HUES6 (cell line): ENCODE results near the gene FER1L5.
"Not testable (repeated sequence)": the region's sequence is repeated elsewhere in the genome, so short reads cannot be mapped to it uniquely, and the experiment has no call there.

Experiments
- H3K27ac ChIP-seq: 2 replicates; pipeline ENCODE4 v1.7.0; 2013; ENCODE audit warnings: low read depth, mild to moderate bottlenecking, low read length, inconsistent platforms
- H3K27me3 ChIP-seq: 2 replicates; pipeline ENCODE4 v1.6.1; 2013; ENCODE audit warnings: low read length; ENCODE audit not compliant: control insufficient read depth, insufficient read depth
- H3K36me3 ChIP-seq: 2 replicates; pipeline ENCODE4 v1.6.1; 2013; ENCODE audit warnings: low read length; ENCODE audit not compliant: control insufficient read depth, insufficient read depth
- H3K4me1 ChIP-seq: 2 replicates; pipeline ENCODE4 v1.6.1; 2013; ENCODE audit warnings: low read length; ENCODE audit not compliant: control insufficient read depth, insufficient read depth
- H3K4me3 ChIP-seq: 2 replicates; pipeline ENCODE4 v1.5.1; 2013; ENCODE audit warnings: low read depth, low read length
- H3K9ac ChIP-seq: one replicate; pipeline ENCODE4 v1.6.1; 2013; ENCODE audit warnings: mild to moderate bottlenecking, low read length
- H3K9me3 ChIP-seq: 2 replicates; pipeline ENCODE4 v1.6.1; 2013; ENCODE audit warnings: low read depth, low read length; ENCODE audit not compliant: control insufficient read depth, insufficient read depth

FER1L5 gene

DNA sequence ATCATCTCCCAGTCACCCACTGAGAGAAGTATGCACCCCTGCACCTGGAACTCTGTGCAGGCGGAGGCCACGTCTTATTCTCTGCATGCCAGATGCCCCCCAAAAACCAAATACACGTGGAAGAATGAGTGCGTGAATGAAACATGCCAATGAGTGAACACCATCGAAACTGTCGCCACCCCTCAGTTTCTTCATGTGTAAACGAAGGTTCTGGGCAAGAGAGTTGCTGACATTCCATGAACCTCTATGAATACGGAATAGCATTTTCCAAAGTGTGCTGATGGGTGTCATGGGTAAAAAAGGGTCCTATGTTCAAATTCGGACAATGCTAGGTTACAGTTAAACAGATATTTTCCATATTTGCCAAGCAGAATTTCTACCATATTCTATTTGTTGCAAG, 19.8 kb downstream of the FER1L5 start:
- Histone ChIP-seq H3K27me3 (no peaks in the 10 kb centered on the region), H3K4me3 (no peak overlapping the region), H3K9me3 (peaks cover 6% of the 10 kb centered on the region; the same call in 1 of the 2 replicates), H3K36me3 (no peaks in the 10 kb centered on the region), H3K4me1 (no peaks in the 10 kb centered on the region), H3K9ac (no peak overlapping the region), H3K27ac (no peak overlapping the region)

DNA sequence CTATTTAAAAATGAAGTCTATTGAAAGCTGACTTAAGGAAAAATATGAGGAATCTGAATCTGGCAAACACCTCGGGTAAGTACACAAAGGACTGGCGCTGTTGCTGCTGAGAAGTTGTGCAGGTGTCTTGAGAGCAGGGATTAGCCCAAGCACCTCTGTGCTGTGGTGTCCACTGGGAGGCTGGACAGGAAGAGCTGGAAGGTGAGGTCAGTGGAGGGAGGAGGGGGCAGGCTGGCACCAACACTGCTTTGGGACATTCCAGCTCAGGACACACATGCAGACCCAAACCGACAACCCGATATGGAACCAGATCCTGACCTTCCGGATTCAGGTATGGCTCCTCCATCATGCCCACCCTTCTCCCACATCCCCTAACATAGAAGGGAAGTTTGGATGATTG, 20.6 kb downstream of the FER1L5 start:
- H3K9me3 ChIP-seq = peaks cover 6% of the 10 kb centered on the region; the same call in 1 of the 2 replicates
- H3K27me3 ChIP-seq = no peaks in the 10 kb centered on the region
- no peak overlapping the region for H3K27ac ChIP-seq
- H3K4me3 ChIP-seq = no peak overlapping the region
- H3K9ac ChIP-seq = no peak overlapping the region
- no peaks in the 10 kb centered on the region for H3K36me3 ChIP-seq
- no peaks in the 10 kb centered on the region for H3K4me1 ChIP-seq

DNA sequence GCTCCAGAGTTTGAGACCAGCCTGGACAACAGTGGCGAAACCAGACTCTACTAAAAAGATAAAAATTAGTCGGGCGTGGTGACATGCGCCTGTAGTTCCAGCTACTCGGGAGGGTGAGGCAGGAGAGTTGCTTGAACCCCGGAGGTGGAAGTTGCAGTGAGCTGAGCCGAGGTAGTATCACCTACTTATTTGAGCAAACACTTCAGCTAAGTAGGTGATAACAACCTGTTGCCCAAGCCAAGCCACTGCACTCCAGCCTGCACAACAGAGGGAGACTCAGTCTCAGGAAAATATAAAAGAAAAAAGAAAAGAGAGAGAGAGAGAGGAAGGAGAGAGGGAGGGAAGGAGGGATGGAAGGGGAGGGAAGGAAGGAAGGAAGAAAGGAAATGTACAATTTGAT, 21.3 kb downstream of the FER1L5 start:
- no peak overlapping the region for H3K27ac ChIP-seq
- peaks cover 6% of the 10 kb centered on the region; the same call in 1 of the 2 replicates for H3K9me3 ChIP-seq
- no peak overlapping the region for H3K4me3 ChIP-seq
- H3K4me1 ChIP-seq = no peaks in the 10 kb centered on the region
- H3K9ac ChIP-seq = no peak overlapping the region
- no peaks in the 10 kb centered on the region for H3K36me3 ChIP-seq
- no peaks in the 10 kb centered on the region for H3K27me3 ChIP-seq

DNA sequence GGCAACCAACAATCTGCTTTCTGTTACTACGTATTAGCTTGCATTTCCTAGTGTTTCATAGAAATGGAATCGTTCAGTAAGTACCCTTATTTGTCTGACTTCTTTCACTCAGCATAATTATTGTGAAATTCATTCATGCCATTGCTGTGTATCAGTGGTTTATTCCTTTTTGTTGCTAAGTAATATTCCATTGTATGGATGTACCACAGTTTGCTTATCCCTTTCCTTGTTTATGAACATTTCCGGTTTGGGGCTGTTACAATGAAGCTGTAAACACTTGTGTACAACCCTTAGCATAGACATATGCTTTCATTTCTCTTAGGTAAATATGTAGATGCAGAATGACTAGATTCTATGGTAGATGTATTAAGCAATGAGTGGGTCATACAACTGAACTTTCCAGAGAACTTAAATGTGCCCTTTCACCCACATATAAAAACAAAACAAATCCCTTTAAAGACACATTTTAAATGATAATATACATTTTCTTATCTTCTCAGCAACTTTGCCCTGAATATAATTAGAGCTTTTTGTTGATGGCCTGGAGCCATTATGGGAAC, 21.9 kb downstream of the FER1L5 start:
- Histone ChIP-seq H3K36me3 (no peaks in the 10 kb centered on the region), H3K27me3 (no peaks in the 10 kb centered on the region), H3K9me3 (peaks cover 6% of the 10 kb centered on the region; the same call in 1 of the 2 replicates), H3K4me3 (no peak overlapping the region), H3K27ac (no peak overlapping the region), H3K4me1 (no peaks in the 10 kb centered on the region), H3K9ac (no peak overlapping the region)

DNA sequence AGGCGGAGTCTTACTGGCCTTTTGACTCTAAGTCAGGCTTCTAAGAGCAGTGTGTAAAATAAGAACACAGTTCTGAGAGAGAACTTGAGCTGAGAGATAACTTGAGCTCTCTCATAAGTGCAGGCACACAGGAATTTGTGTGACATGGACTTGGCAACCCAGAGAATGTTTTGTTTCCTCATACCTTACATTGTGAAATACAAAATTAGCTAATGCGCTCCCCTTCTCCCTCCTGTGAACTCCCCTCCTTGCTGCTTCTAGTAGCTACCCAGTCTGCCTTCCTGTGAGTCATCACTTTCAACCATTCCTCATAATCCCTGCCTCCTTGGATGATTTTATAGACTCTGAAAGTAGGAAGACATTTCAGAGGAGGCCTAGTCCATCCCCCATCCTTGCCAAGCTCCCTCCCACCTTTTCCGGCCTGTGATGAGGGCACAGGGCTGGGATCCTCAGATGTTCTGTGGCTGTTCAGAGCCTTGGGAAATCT, 22.6 kb downstream of the FER1L5 start:
- H3K4me3 ChIP-seq = no peak overlapping the region
- no peaks in the 10 kb centered on the region for H3K36me3 ChIP-seq
- H3K9ac ChIP-seq = no peak overlapping the region
- no peak overlapping the region for H3K27ac ChIP-seq
- peaks cover 6% of the 10 kb centered on the region; the same call in 1 of the 2 replicates for H3K9me3 ChIP-seq
- no peaks in the 10 kb centered on the region for H3K4me1 ChIP-seq
- H3K27me3 ChIP-seq = no peaks in the 10 kb centered on the region

DNA sequence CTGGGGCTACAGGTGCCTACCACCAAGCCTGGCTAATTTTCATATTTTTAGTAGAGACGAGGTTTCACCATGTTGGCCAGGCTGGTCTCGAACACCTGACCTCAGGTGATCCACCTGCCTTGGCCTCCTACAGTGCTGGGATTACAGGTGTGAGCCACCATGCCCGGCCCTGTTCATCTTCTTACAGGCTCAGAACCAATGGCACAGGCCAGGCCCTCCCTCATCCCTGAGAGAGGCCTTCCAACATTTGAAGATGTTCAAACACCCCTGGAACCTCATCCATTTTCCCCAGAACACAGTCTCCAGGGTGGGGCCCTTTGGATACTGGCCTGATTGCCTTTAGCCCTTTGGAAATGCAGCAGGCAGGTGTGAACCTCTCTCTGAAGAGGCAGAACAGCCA, 23.2 kb downstream of the FER1L5 start:
- not testable (repeated sequence) for H3K4me3 ChIP-seq, H3K27ac ChIP-seq, H3K9me3 ChIP-seq, H3K9ac ChIP-seq, H3K27me3 ChIP-seq, H3K4me1 ChIP-seq, H3K36me3 ChIP-seq

DNA sequence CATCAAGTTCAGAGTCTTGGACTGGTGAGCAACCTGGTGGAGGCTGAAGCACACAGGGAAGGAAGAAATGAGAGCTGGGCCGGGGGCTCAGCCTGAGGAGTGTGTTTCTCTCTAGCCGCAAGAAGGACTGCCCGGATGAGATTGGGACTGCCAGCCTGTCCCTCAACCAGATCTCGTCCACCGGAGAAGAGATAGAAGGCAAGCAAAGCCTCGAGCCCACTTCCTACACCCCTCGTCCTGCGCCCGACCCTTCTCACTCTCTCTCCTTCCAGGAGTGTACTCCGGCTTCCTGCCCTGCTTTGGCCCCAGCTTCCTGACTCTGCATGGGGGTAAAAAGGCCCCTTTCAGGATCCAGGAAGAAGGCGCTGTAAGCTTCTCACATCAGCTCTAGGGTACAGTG, 26.2 kb downstream of the FER1L5 start:
- Histone ChIP-seq H3K9ac (no peak overlapping the region), H3K9me3 (peaks cover 6% of the 10 kb centered on the region; the same call in 1 of the 2 replicates), H3K36me3 (no peaks in the 10 kb centered on the region), H3K27me3 (no peaks in the 10 kb centered on the region; the same call in 1 of the 2 replicates), H3K27ac (no peak overlapping the region), H3K4me1 (no peaks in the 10 kb centered on the region), H3K4me3 (no peak overlapping the region)

DNA sequence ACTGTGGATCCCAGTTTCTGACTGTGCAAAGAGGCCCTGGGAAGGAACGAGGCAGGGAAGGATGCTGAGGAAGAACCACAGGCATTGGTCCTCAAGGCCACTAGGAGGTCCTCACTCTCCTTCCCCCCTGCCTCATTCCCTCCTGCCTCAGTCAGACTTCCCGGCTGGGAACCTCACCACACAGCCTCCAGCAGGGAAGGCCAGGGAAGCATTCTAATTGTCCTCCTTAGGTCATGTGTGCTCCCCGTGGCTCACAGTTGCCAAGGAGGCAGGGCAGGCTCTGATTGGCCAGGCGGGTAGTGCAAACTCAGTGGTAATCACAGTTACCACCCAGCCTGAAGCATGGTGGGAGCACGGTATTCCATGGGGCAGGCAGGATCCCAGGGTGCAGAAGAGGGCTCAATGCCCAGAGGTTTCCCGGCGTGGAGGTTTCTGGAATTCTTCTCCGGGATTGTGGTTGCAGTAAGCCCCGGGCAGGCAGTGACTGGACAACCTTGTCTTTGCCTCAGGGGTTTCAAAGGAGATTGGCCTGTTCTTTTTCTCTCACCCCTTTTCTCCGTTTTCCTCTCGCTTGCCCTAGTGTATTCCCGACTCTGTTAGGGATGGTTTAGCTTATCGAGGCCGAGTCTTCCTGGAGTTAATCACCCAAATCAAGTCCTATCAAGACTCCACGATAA, 27.1 kb downstream of the FER1L5 start:
- Histone ChIP-seq H3K4me1 (no peaks in the 10 kb centered on the region), H3K27ac (no peak overlapping the region), H3K27me3 (no peaks in the 10 kb centered on the region; the same call in 1 of the 2 replicates), H3K9me3 (peaks cover 1% of the 10 kb centered on the region; the same call in 1 of the 2 replicates), H3K4me3 (no peak overlapping the region), H3K9ac (no peak overlapping the region), H3K36me3 (no peaks in the 10 kb centered on the region)

DNA sequence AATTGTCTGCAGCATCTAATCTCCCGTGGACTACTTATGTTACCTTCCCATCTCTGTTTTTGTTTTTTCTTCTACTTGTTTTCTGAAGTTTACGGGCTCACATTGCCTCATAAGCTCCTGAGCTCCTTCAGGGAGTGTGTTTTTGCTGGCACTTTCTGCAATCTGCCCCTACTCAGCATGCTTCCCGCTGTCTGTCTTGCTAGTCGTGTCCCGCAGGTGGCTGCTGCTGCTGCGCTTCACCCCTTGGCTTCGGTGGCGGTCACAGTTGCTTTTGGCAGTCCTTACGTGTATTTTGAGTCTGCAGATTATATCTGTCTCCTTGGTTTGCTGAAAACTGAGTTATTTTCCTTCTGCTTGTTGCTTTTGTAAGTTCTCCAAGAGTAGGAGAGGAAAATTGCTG, 37.3 kb downstream of the FER1L5 start:
- Histone ChIP-seq H3K27me3 (no peaks in the 10 kb centered on the region), H3K9me3 (no peaks in the 10 kb centered on the region), H3K4me3 (no peak overlapping the region), H3K4me1 (no peaks in the 10 kb centered on the region), H3K9ac (no peak overlapping the region), H3K36me3 (no peaks in the 10 kb centered on the region), H3K27ac (no peak overlapping the region)

DNA sequence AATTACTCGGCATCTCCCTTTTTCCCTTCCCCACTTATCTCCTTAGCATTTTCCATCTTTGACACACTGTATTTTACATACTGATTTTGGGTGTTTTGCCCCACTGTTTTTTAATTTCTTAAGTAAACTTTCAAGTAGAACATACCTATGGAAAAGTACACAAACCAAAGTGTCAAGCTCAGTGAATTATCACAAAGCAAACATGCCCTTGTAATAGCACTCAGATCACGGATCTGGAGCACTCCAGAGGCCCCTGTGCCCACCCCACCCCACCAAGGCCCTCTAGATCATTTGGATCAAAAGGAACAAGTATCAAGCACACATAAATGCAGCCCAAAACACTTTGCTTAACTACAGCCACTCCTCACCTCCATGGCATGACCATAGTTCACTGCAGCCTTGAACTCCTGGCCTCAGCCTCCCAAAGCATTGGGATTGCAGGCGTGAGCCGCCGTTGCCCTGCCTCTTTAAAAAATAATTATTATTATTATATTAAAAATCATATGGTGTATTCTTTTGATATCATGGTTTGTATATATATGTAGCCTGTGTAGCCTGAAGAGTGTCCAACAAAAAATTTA, 38.1 kb downstream of the FER1L5 start:
- Histone ChIP-seq H3K9me3 (no peaks in the 10 kb centered on the region), H3K9ac (no peak overlapping the region), H3K27me3 (no peaks in the 10 kb centered on the region), H3K27ac (no peak overlapping the region), H3K36me3 (no peaks in the 10 kb centered on the region), H3K4me1 (peaks cover 5% of the 10 kb centered on the region; the same call in 1 of the 2 replicates), H3K4me3 (no peak overlapping the region)

DNA sequence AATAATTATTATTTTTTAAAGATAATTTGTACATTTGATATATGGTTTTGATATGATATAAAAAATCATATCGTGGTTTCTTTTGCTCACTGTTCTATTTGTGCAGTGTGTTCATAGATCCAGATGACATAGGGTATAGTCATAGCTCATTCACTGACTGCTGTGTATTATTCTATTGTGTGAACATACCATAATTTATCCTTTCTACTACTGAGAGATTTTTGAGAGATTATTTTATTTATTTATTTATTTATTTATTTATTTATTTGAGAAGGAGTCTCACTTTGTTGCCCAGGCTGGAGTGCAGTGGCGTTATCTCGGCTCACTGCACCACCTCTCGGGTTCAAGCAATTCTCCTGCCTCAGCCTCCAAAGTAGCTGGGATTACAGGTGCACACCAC, 39.0 kb downstream of the FER1L5 start:
- Histone ChIP-seq H3K9me3 (no peaks in the 10 kb centered on the region), H3K36me3 (no peaks in the 10 kb centered on the region), H3K27me3 (no peaks in the 10 kb centered on the region), H3K4me3 (no peak overlapping the region), H3K27ac (no peak overlapping the region), H3K9ac (no peak overlapping the region), H3K4me1 (peaks cover 9% of the 10 kb centered on the region; the same call in 1 of the 2 replicates)
